GM12872 (cell line): ENCODE results near the gene GSDME.

Experiments used
- CTCF ChIP-seq: IDR thresholded peaks from 3 replicates; pipeline ENCODE4 v1.5.1; 2011; ENCODE audit warnings: low read depth, mild to moderate bottlenecking, low read length, moderate library complexity; ENCODE audit not compliant: insufficient read depth

GSDME gene

GRCh38 chr7:24713850-24714675 lies 43.2 kb downstream of the GSDME start:
- TF ChIP-seq CTCF, result no peak

GRCh38 chr7:24713039-24713793 lies 44.0 kb downstream of the GSDME start:
- TF ChIP-seq CTCF, result no peak

- TF ChIP-seq CTCF, result no peak
These were observed 47.5 kb downstream of the GSDME start for GRCh38 chr7:24709585-24710360.

GRCh38 chr7:24709051-24709450 lies 48.2 kb downstream of the GSDME start:
- no peak for TF ChIP-seq CTCF

- no peak for TF ChIP-seq CTCF
These were observed 49.2 kb downstream of the GSDME start for GRCh38 chr7:24707988-24708615.

- TF ChIP-seq CTCF, result no peak
These were observed 50.8 kb downstream of the GSDME start for GRCh38 chr7:24706211-24707170.
